Calu3 (cell line): ENCODE measurements around the gene EMSY. TPM values are rescaled to one million over a fixed set of nuclear protein-coding genes. Genes with fewer than 3 reads are reported as not detected.

Source experiments
- BruUV-seq: library from RNA; stranded (reverse); fragments of 400-500 nt; replicated peaks from 2 replicates; lab custom pipeline; 2021; lab: Mats Ljungman, UMichigan
- CTCF ChIA-PET: fragments of 300-600 bp; sonication (Branson Sonifier 250); formaldehyde crosslinking; loops from one replicate; lab custom pipeline; 2022; ENCODE audit warnings: antibody characterized with exemption; lab: Charles Lee
- DNase-seq: peaks from one replicate; pipeline ENCODE4 v3.0.0; 2022
- H3K27ac Mint-ChIP-seq: one replicate; pipeline ENCODE4 v1.8.0; 2022; ENCODE audit warnings: mixed read lengths; ENCODE audit not compliant: unreplicated experiment
- H3K27me3 Mint-ChIP-seq: one replicate; pipeline ENCODE4 v1.8.0; 2022; ENCODE audit warnings: mixed read lengths; ENCODE audit not compliant: unreplicated experiment
- H3K36me3 Mint-ChIP-seq: one replicate; pipeline ENCODE4 v1.8.0; 2022; ENCODE audit warnings: mild to moderate bottlenecking, moderate library complexity, mixed read lengths; ENCODE audit not compliant: insufficient read depth, unreplicated experiment
- H3K4me1 Mint-ChIP-seq: one replicate; pipeline ENCODE4 v1.8.0; 2022; ENCODE audit warnings: mild to moderate bottlenecking, low read depth, mixed read lengths; ENCODE audit not compliant: unreplicated experiment
- H3K4me3 Mint-ChIP-seq: one replicate; pipeline ENCODE4 v1.8.0; 2022; ENCODE audit warnings: mild to moderate bottlenecking, low read depth, moderate library complexity, mixed read lengths; ENCODE audit not compliant: unreplicated experiment
- H3K9me3 Mint-ChIP-seq: one replicate; pipeline ENCODE4 v1.8.0; 2022; ENCODE audit warnings: low read depth, mixed read lengths; ENCODE audit not compliant: unreplicated experiment
- intact Hi-C: fragments of 100-400 bp; cut with micrococcal nuclease; formaldehyde crosslinking; loops from one replicate; pipeline ENCODE4 v1.10.0; 2022; ENCODE audit not compliant: unreplicated experiment
- total RNA-seq: library from RNA; stranded (reverse); gene quantifications from 2 replicates; pipeline ENCODE4 v1.2.3, GENCODE V29; 2022
- TF ChIP-seq, protein P1 (sequence below): fragments of 200-600 bp; IDR thresholded peaks from one replicate; pipeline ENCODE4 v1.8.0; 2022; ENCODE audit warnings: antibody characterized with exemption; ENCODE audit not compliant: unreplicated experiment

Gene EMSY
- total RNA-seq, 1 experiment from 2014 or later, result 30.0 TPM

DNA sequence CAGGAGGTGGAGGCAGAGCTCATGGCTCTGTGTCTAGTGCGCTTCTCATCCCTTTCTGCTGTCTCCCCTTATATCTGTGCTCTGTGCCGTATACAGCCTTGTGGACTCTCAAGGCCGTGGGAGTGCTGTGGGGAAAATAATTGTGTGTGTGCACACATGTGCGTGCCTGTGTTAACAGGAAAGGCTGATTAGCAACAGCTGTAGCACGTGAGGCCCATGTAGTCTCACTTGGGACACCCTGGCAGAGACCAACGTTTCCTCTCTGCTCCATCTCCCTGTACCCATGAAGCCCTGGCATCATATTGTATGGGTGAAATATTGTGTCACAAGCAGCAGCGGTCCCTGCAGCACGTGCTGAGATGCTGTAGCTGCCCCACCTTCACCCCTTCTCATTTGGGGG, 116.4 kb downstream of the EMSY start:
- no peaks in the 10 kb centered on the region for H3K9me3 Mint-ChIP-seq
- peaks cover 16% of the 10 kb centered on the region for H3K27me3 Mint-ChIP-seq
- CTCF ChIA-PET, result interaction anchor here (1.0 kb wide), 1 partner anchor 150 kb away, joined by 3 read pairs; no protein-coding TSS in a partner anchor
- TF ChIP-seq, protein P1, sequence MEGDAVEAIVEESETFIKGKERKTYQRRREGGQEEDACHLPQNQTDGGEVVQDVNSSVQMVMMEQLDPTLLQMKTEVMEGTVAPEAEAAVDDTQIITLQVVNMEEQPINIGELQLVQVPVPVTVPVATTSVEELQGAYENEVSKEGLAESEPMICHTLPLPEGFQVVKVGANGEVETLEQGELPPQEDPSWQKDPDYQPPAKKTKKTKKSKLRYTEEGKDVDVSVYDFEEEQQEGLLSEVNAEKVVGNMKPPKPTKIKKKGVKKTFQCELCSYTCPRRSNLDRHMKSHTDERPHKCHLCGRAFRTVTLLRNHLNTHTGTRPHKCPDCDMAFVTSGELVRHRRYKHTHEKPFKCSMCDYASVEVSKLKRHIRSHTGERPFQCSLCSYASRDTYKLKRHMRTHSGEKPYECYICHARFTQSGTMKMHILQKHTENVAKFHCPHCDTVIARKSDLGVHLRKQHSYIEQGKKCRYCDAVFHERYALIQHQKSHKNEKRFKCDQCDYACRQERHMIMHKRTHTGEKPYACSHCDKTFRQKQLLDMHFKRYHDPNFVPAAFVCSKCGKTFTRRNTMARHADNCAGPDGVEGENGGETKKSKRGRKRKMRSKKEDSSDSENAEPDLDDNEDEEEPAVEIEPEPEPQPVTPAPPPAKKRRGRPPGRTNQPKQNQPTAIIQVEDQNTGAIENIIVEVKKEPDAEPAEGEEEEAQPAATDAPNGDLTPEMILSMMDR, result no peak
- H3K36me3 Mint-ChIP-seq, result no peaks in the 10 kb centered on the region
- intact Hi-C loops, result no loop called here
- H3K4me1 Mint-ChIP-seq, result no peaks in the 10 kb centered on the region
- BruUV-seq, result no TSS peak
- no peak for DNase-seq
- H3K4me3 Mint-ChIP-seq, result no peak overlapping the region
- H3K27ac Mint-ChIP-seq, result no peak overlapping the region

DNA sequence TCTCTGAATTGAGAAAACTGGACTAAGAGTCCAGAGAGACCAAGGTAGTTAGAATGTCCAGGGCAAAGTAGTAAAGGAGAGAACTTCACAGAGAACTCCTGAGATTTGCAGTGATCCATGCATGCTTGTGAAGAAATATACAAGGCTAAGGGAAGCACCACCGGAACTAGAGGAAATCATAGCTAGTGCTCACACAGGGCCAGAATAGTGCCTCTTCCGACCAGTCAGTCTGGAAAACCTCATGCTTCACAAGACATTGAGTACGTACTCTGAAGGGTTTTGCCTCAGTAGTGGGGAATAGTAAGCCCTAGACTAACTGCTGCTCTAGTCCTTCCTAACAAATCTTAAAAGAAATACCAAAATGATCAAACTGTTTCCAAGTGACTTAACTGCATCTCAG, 117.7 kb downstream of the EMSY start:
- H3K27ac Mint-ChIP-seq, result no peak overlapping the region
- no TSS peak for BruUV-seq
- no peaks in the 10 kb centered on the region for H3K9me3 Mint-ChIP-seq
- no peaks in the 10 kb centered on the region for H3K4me1 Mint-ChIP-seq
- intact Hi-C loops, result no loop called here
- DNase-seq, result no peak
- peaks cover 16% of the 10 kb centered on the region for H3K27me3 Mint-ChIP-seq
- H3K4me3 Mint-ChIP-seq, result no peak overlapping the region
- TF ChIP-seq, protein P1, result no peak
- CTCF ChIA-PET, result no interaction called here
- no peaks in the 10 kb centered on the region for H3K36me3 Mint-ChIP-seq

DNA sequence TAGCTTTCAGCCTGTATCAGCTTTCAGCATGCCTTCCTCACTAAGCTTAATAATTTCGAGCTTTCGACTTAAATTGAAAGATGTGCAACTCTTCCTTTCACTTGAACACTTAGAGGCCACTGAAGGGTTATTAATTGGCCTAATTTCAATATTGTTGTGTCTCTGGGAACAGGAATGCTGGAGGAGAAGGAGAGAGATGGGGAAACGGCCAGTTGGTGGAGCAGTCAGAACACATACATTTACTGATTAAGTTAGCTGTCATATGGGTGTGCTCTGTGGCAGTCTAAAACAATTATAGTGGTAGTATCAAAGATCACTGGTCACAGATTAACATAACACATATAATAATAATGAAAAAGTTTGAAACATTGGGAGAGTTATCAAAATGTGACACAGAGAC, 119.5 kb downstream of the EMSY start:
- Mint-ChIP-seq H3K4me3 (no peak overlapping the region), H3K36me3 (no peaks in the 10 kb centered on the region), H3K27ac (no peak overlapping the region), H3K4me1 (no peaks in the 10 kb centered on the region), H3K27me3 (peaks cover 3% of the 10 kb centered on the region), H3K9me3 (no peaks in the 10 kb centered on the region)
- intact Hi-C loops, result no loop called here
- no peak for DNase-seq
- CTCF ChIA-PET, result interaction anchor here (0.6 to 1.6 kb wide), 2 partner anchors 14 to 40 kb away, joined by 3 read pairs; no protein-coding TSS in a partner anchor
- no TSS peak for BruUV-seq
- TF ChIP-seq, protein P1, result no peak

DNA sequence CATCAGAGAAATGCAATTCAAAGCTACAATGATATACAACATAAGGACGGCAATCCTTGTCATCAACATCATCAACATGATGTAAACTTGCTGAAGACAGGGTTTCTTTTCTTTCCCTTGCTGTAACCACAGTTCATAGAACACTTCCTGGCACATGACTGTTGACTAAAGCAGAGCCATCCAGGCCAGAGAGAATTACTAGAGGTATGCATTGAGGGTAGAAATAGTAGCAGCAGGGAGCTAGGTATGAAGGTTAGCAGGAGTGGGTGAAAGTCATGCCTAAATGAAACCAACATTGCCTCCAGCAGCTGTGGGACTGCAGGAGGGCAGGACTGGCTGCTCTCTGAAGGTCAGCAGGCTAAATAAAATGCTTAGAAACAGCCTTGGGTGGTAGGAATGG, 122.0 kb downstream of the EMSY start:
- DNase-seq, result no peak
- CTCF ChIA-PET, result no interaction called here
- no peaks in the 10 kb centered on the region for H3K4me1 Mint-ChIP-seq
- no peak overlapping the region for H3K27ac Mint-ChIP-seq
- TF ChIP-seq, protein P1, result no peak
- H3K9me3 Mint-ChIP-seq, result no peaks in the 10 kb centered on the region
- no TSS peak for BruUV-seq
- H3K27me3 Mint-ChIP-seq, result no peaks in the 10 kb centered on the region
- intact Hi-C loops, result no loop called here
- H3K36me3 Mint-ChIP-seq, result no peaks in the 10 kb centered on the region
- H3K4me3 Mint-ChIP-seq, result no peak overlapping the region
